Stimulated activated CD8-positive, alpha-beta memory T cell treated with anti-CD3 and anti-CD28 coated beads, Interleukin-4, amount 100 ng/mL, for 1 hour (primary cell): ENCODE results near the gene MARK1.

Experiments used
- DNase-seq, 2 donors: peaks; one replicate each; pipeline ENCODE4 v3.0.0-alpha.2; 2020; ENCODE audit warnings: low read depth in 2 of 2, low spot score in 1 of 2

Gene MARK1

GRCh38 chr1:220528679-220529501, 954 bp downstream of the MARK1 start:
- DNase-seq = no peak

GRCh38 chr1:220529521-220530020, 1.6 kb downstream of the MARK1 start:
- no peak for DNase-seq

DNA sequence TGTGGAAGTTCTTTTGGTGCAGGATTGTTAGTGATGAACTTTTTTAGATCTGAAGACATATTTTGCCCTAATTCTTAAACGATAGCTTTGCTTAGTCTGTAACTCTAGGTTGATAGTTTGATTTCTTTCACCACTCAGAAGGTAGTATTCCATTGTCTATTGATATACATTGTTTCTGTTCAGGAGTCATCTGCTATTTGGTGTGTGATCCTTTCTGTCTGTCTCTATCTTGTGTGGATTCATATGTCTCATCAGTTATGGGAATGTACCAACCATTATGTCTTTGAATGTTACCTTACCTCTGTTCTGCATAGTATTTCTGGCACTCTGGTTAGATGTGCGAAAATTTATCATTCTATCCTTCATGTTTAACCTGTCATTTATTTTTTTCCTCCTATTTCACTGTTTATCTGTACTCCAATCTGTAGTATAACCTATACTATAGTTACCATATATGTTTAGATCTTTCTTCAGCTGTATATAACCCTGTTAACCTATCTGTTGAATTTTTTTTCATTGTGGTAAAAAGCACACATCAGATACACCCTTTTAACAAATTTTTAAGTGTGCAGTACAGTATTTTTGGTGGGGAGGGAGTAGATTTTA, 5.7 kb downstream of the MARK1 start:
- no peak for DNase-seq

GRCh38 chr1:220544901-220545303, 17.0 kb downstream of the MARK1 start:
- DNase-seq = no peak

DNA sequence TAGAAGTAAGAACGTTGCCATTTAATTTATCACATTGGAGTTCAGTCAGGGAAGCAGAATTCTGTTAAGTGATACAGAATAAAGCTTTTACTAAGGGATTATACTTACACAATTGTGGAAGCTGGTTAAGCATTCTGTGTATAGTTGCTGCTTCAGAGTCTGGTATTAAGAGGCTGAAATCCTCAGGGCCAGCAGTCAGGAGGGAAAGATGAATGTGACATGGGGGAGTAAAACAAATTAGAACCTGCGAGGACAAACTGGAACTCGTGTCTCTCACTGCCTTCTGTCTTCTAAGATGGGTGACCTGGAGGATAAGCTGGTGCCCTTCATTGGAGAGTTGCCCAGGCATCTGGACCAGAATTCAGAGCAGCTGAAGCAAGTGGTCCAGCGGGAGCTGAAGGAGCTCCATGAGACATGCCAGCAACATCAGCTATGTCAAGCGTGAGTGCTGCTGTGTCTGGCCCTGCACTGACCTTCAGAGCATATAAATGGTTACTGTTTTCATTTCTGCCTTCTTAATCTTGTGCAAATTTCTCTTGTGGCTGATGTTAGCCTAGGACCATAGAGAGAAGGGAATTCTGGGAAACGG, 23.0 kb downstream of the MARK1 start:
- DNase-seq = no peak

DNA sequence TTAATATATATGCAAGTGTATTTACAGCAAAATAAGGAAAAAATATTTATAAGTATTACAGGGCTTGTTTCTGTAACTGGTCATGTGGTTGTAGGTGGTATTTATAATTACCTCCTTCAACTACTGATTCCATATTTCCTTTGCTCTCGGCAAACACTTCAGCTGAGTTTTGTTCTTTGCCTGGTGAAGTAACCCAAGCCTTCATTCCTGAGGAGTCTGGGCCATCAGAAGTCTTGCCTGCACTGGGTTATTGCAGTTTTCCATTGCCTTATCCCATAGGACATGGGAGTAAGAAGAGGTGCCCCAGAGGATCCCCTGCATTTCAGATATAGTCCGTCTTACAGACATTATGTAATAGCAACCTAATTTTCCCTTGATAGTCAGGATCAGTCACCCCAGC, 23.8 kb downstream of the MARK1 start:
- no peak for DNase-seq

DNA sequence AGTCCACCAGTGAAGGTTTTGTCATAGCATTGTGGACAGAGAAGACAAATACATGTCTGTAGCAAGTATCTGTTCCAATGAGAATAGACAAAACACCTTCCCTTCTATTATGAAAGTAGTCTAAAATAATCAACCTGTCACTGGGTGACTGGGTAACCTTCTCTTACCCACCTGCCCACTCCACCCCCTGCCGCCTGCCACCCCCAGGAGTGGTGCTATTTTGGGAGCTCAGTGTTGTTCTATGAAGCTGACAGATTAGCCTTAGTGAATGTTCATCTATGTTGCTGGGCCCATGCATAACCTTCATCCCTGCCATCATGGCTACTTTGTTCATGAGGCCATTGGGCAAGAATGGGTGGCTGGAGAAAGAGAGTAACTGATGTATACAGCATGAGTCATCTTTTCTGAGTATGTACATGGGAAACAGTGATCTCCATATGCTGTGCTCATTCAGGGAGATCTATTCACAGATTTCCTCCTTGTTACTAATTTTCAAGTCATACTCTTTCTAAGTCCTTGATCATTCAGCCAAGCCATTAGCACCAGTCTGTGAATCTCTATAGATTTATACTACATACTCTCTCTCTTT, 24.8 kb downstream of the MARK1 start:
- no peak for DNase-seq

- no peak for DNase-seq
These were observed 28.7 kb downstream of the MARK1 start for GRCh38 chr1:220556641-220557040.

DNA sequence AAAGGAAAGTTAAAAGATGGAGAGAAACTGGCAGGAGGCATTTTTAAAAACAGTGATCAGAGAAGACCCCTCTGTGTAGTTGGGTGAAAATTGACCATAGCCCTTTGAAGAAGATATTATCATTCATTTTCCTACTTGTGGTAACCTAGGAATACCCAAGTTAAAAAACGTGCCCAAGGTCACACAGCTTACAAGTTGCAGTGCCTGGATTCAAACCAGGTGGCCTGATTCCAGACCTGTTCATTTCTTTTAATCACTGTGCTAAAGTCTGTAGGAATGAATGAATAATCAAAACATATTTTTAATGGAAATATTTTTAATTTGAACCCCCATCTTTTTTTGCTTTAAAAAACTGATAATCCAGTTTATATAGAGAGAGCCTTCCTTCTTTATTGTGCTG, 35.6 kb downstream of the MARK1 start:
- DNase-seq = no peak

DNA sequence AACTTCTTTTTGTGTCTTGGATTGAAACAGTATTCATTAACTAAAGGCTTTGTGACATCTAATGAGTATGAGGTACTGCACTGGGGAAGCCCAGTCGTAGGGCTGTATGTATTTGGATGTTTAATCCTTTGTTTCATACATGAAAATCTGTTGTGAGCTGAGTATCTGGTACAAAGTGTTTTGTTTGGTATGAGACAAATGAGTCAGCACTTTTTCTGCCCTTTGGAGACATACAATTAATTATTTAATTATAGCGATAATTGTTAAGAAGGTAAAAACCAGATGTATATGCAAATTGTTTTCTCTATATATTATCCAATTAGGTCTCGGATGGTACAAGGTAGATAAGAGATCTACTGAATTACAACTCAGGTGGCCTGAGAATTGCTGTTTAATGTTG, 36.3 kb downstream of the MARK1 start:
- DNase-seq = no peak

- DNase-seq = no peak
These were observed 37.7 kb downstream of the MARK1 start for GRCh38 chr1:220565670-220566069.

- no peak for DNase-seq
These were observed 38.9 kb downstream of the MARK1 start for GRCh38 chr1:220566869-220567268.

DNA sequence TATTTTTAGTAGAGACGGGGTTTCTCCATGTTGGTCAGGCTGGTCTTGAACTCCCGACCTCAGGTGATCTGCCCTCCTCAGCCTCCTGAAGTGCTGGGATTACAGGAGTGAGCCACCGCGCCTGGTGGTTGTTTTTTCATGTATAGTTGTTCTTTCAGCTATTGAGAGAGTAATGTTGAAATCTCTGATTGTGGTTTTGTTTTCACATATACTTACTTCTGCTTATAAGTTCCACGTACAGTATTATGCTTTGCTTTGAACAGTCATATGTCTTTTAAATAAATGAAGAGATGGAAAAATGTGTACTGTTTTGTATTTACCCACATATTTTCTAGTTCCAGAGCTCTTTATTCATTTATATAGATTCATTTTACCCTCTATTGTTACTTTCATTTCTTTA, 44.5 kb downstream of the MARK1 start:
- DNase-seq = no peak

DNA sequence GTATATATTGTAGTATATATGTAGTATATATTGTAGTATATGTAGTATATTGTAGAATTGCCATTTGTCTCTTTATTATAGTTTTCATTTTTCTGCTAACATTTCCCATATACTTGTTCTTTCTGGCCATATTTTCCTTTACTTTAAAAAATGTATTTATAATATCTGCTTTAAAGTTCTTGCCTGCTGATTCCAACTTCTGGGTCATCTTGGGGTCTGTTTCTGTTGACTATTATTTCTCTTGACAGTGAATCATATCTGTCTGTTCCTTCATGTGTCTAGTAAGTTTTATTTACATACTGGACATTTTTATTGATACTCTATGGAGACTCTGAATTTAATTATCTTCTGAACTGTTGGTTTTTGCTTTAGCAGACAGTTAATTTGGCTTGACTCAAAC, 45.9 kb downstream of the MARK1 start:
- DNase-seq = no peak

GRCh38 chr1:220575718-220576497, 48.0 kb downstream of the MARK1 start:
- DNase-seq = no peak

GRCh38 chr1:220577926-220578325, 50.0 kb downstream of the MARK1 start:
- no peak for DNase-seq

DNA sequence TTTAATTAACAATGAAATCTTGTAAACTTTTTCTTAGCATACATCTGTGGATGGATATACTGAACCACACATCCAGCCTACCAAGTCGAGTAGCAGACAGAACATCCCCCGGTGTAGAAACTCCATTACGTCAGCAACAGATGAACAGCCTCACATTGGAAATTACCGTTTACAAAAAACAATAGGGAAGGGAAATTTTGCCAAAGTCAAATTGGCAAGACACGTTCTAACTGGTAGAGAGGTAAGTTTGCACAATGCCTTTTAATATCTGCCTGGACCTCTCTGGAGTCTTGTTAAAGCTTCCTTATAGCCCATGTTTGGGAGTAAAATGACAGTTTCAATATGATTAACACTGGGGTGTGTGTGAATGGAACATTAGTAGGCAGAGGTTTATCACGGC, 51.4 kb downstream of the MARK1 start:
- no peak for DNase-seq

- no peak for DNase-seq
These were observed 64.8 kb downstream of the MARK1 start for GRCh38 chr1:220592714-220593113.

DNA sequence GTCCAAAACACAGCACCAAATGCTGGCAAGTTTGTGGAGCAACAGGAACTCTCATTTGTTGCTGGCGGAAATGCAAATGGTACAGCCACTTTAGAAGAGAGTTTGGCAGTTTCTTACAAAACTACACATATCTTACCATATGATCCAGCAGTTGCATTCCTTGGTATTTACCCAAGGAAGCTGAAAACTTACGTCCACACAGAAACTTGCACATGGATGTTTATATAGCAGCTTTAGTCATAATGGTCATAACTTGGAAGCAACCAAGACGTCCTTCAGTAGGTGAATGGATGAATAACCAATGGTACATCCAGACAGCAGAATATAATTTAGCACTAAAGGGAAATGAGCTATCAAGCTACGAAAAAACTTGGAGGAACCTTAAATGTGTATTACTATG, 66.4 kb downstream of the MARK1 start:
- DNase-seq = no peak

GRCh38 chr1:220595179-220595578, 67.2 kb downstream of the MARK1 start:
- no peak for DNase-seq

DNA sequence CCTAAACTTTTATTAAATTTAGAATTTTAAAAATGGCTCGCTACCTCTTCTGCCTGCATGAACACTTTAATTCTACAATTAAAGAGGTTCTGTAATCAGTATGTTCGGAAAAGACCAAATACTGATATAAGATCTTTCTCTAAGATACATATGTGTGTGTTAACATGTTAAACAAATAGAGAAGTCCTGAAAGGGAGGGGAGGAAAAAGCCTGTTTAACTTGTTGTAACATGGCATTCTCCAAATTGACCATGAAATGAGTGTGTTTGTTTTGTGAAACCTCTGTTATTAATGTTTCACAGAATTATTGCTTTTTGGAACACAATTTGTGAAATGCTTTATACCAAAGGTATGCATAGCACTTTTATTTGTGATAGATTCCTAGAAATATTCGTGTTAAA, 77.0 kb downstream of the MARK1 start:
- DNase-seq = no peak
